DND-41 (cell line): Measurements from ENCODE around the gene PRR7.

Experiments used
- EZH2 ChIP-seq: IDR thresholded peaks from 3 replicates; pipeline ENCODE4 v1.6.1; 2012; ENCODE audit warnings: borderline replicate concordance, low read depth, mild to moderate bottlenecking, moderate library complexity, low read length, inconsistent platforms; ENCODE audit not compliant: severe bottlenecking
- TF ChIP-seq, protein P1 (sequence below): IDR thresholded peaks from 2 replicates; pipeline ENCODE4 v1.5.1; 2012; ENCODE audit warnings: borderline replicate concordance, low read length, moderate library complexity, mild to moderate bottlenecking; ENCODE audit not compliant: poor library complexity, severe bottlenecking; ENCODE audit errors: extremely low read depth

GRCh38 chr5:177427919-177428573 is 18.6 kb upstream of the PRR7 start:
- TF ChIP-seq, protein P1, sequence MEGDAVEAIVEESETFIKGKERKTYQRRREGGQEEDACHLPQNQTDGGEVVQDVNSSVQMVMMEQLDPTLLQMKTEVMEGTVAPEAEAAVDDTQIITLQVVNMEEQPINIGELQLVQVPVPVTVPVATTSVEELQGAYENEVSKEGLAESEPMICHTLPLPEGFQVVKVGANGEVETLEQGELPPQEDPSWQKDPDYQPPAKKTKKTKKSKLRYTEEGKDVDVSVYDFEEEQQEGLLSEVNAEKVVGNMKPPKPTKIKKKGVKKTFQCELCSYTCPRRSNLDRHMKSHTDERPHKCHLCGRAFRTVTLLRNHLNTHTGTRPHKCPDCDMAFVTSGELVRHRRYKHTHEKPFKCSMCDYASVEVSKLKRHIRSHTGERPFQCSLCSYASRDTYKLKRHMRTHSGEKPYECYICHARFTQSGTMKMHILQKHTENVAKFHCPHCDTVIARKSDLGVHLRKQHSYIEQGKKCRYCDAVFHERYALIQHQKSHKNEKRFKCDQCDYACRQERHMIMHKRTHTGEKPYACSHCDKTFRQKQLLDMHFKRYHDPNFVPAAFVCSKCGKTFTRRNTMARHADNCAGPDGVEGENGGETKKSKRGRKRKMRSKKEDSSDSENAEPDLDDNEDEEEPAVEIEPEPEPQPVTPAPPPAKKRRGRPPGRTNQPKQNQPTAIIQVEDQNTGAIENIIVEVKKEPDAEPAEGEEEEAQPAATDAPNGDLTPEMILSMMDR: no peak
- no peak for TF ChIP-seq EZH2
